Measurements from ENCODE around the gene ATXN1.

ATXN1 gene

DNA sequence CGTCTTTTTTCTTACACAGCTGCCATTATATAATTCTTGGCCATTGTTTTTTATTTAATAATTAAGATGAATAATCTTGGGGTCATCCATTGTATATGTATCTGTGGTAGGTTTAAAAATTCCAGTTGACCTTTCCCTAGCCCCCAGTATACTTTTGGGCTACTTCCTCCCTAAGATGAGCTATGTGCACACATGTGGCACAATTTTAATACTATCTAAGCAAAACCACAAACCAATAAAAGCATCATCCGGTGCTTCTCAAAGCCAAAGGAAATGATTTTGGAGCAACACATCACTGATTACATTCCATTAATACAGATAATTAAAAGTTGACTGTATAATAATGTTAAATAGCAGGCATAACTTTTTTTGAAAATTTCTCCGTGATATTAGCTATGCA, 161.2 kb downstream of the ATXN1 start (continued):
- TF ChIP-seq, protein P1, sequence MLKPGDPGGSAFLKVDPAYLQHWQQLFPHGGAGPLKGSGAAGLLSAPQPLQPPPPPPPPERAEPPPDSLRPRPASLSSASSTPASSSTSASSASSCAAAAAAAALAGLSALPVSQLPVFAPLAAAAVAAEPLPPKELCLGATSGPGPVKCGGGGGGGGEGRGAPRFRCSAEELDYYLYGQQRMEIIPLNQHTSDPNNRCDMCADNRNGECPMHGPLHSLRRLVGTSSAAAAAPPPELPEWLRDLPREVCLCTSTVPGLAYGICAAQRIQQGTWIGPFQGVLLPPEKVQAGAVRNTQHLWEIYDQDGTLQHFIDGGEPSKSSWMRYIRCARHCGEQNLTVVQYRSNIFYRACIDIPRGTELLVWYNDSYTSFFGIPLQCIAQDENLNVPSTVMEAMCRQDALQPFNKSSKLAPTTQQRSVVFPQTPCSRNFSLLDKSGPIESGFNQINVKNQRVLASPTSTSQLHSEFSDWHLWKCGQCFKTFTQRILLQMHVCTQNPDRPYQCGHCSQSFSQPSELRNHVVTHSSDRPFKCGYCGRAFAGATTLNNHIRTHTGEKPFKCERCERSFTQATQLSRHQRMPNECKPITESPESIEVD (tag by site-specific recombination; IDR thresholded peaks at IDR 0.05) = no peak
- TF ChIP-seq ZNF670 (tag by site-specific recombination; IDR thresholded peaks at IDR 0.05; ENCODE audit: low read depth) (no peak), ZNF658 (tag by site-specific recombination; IDR thresholded peaks at IDR 0.05) (no peak), OSR2 (tag by site-specific recombination; IDR thresholded peaks at IDR 0.05) (no peak)
- TF ChIP-seq, protein P2, sequence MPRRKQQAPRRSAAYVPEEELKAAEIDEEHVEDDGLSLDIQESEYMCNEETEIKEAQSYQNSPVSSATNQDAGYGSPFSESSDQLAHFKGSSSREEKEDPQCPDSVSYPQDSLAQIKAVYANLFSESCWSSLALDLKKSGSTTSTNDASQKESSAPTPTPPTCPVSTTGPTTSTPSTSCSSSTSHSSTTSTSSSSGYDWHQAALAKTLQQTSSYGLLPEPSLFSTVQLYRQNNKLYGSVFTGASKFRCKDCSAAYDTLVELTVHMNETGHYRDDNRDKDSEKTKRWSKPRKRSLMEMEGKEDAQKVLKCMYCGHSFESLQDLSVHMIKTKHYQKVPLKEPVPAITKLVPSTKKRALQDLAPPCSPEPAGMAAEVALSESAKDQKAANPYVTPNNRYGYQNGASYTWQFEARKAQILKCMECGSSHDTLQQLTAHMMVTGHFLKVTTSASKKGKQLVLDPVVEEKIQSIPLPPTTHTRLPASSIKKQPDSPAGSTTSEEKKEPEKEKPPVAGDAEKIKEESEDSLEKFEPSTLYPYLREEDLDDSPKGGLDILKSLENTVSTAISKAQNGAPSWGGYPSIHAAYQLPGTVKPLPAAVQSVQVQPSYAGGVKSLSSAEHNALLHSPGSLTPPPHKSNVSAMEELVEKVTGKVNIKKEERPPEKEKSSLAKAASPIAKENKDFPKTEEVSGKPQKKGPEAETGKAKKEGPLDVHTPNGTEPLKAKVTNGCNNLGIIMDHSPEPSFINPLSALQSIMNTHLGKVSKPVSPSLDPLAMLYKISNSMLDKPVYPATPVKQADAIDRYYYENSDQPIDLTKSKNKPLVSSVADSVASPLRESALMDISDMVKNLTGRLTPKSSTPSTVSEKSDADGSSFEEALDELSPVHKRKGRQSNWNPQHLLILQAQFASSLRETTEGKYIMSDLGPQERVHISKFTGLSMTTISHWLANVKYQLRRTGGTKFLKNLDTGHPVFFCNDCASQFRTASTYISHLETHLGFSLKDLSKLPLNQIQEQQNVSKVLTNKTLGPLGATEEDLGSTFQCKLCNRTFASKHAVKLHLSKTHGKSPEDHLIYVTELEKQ (tag by site-specific recombination; IDR thresholded peaks at IDR 0.05; ENCODE audit: borderline replicate concordance) = no peak
- TF ChIP-seq, protein P3, sequence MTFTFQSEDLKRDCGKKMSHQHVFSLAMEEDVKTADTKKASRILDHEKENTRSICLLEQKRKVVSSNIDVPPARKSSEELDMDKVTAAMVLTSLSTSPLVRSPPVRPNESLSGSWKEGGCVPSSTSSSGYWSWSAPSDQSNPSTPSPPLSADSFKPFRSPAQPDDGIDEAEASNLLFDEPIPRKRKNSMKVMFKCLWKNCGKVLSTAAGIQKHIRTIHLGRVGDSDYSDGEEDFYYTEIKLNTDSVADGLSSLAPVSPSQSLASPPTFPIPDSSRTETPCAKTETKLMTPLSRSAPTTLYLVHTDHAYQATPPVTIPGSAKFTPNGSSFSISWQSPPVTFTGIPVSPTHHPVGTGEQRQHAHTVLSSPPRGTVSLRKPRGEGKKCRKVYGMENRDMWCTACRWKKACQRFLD (tag by site-specific recombination; IDR thresholded peaks at IDR 0.05) = no peak

DNA sequence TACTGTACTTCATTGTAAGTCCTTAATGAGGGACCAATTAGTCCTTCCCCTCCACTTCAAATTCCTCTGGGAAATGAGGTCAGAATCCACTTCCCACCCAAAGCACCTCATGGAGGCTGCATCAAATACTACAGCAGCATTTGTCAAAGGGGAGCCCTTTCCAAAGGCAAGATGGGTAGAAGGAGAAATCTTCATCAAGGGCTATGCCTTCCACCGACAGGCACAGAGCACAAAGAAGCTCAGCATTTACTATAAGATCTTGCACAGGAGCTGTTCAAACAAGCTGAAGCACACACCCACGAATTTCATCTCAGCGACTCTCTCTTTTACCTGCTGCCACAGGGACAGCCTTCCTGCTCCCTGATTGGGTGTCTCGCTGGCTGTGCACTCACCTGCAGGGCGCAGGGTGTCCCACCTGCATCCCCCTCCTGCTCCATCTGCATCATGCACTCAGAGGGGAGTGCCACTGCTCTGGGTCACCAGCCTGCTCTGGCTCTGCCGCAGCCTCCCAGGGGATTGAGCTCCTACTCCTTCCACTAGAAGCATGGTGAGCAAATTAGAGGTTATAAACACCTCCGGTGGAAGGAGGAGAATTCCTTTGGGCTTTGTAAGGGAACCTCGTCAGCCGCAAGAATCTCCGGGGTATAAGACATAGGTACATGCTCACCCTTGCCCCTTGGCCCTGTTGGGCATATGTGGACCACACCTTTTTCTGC, 164.5 kb downstream of the ATXN1 start:
- Histone ChIP-seq H3K9me3 (ENCODE audit: control insufficient read depth, insufficient read depth, low read depth, low read length) (no peaks in the 10 kb centered on the region), H3K4me1 (ENCODE audit: control insufficient read depth, insufficient read depth, low read length) (no peaks in the 10 kb centered on the region), H3K36me3 (ENCODE audit: control insufficient read depth in 2 of 2, insufficient read depth in 1 of 2, low read length in 2 of 2) (no peaks in the 10 kb centered on the region), H3K27ac (ENCODE audit: extremely low read depth, low read depth, low read length) (no peak overlapping the region), H3K4me3 (ENCODE audit: low read depth, low read length) (no peak overlapping the region)
- POLR2A ChIA-PET = no interaction called here
- TF ChIP-seq ZNF600 (tag by site-specific recombination; IDR thresholded peaks at IDR 0.05) = 0 out of 2 replicates have a peak, but pooled peaks have one; percentile 45
- TF ChIP-seq ZNF660 (tag by site-specific recombination; IDR thresholded peaks at IDR 0.05) = no peak
- peak; percentile 50; the same call in 1 of the 2 replicates for TF ChIP-seq OSR2 (tag by site-specific recombination; IDR thresholded peaks at IDR 0.05)
- CTCF ChIA-PET = interaction anchor here (0.9 kb wide), 1 partner anchor 82 kb away, joined by 3 read pairs; no protein-coding TSS in a partner anchor

DNA sequence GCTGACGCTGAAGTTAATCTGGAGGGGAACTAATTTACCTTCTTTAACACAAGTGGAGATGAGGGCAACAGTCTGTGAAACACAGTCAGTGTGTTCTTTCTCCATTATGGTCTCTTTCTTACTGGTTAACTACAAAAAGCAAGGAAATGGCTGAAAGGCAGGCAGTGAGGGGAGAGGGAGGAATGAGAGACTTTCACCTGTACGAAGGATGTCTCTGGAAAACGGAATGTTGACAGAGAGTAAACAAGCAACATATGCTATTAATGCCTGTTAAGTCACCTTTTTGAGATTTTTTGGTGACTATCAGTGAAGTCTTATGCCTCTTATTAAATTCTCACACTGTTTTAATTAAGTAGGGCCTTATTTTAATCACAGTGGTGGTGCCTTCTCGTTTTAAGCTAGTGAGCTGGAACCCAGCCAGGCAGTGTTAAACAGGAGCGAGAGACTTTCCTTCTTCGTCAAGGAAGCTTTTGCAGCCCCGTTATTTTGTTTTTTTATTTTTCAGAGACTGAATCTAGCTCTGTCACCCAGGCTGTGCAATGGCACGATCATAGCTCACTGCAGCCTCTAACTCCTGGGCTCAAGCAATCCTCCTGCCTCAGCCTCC, 165.6 kb downstream of the ATXN1 start:
- TF ChIP-seq, protein P4, sequence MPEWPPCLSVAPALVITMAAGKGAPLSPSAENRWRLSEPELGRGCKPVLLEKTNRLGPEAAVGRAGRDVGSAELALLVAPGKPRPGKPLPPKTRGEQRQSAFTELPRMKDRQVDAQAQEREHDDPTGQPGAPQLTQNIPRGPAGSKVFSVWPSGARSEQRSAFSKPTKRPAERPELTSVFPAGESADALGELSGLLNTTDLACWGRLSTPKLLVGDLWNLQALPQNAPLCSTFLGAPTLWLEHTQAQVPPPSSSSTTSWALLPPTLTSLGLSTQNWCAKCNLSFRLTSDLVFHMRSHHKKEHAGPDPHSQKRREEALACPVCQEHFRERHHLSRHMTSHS (tag by site-specific recombination; IDR thresholded peaks at IDR 0.05) = no peak
- TF ChIP-seq ZNF560 (tag by site-specific recombination; IDR thresholded peaks at IDR 0.05; ENCODE audit: borderline replicate concordance) (no peak), SCRT2 (tag by site-specific recombination; IDR thresholded peaks at IDR 0.05) (no peak), ZNF292 (tag by site-specific recombination; IDR thresholded peaks at IDR 0.05; ENCODE audit: borderline replicate concordance, low read depth) (no peak)
- TF ChIP-seq, protein P5, sequence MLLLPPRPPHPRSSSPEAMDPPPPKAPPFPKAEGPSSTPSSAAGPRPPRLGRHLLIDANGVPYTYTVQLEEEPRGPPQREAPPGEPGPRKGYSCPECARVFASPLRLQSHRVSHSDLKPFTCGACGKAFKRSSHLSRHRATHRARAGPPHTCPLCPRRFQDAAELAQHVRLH (tag by site-specific recombination; IDR thresholded peaks at IDR 0.05) = no peak
- ChIA-PET POLR2A (no interaction called here), CTCF (interaction anchor here (0.9 kb wide), 1 partner anchor 81 kb away, joined by 3 read pairs; no protein-coding TSS in a partner anchor)
- H3K4me3 ChIP-seq (ENCODE audit: low read depth, low read length) = no peak overlapping the region
- no peaks in the 10 kb centered on the region for H3K4me1 ChIP-seq (ENCODE audit: control insufficient read depth, insufficient read depth, low read length)
- H3K27ac ChIP-seq (ENCODE audit: extremely low read depth, low read depth, low read length) = no peak overlapping the region
- no peaks in the 10 kb centered on the region for H3K9me3 ChIP-seq (ENCODE audit: control insufficient read depth, insufficient read depth, low read depth, low read length)
- no peaks in the 10 kb centered on the region for H3K36me3 ChIP-seq (ENCODE audit: control insufficient read depth in 2 of 2, insufficient read depth in 1 of 2, low read length in 2 of 2)
